ENCODE measurements around the gene TBC1D5.
"Not testable (repeated sequence)": the region's sequence is repeated elsewhere in the genome, so short reads cannot be mapped to it uniquely, and the experiment has no call there.

TBC1D5 gene

GRCh38 chr3:17354341-17354740, 388.1 kb downstream of the TBC1D5 start:
- DNase-seq (ENCODE audit: low spot score) = no peak

DNA sequence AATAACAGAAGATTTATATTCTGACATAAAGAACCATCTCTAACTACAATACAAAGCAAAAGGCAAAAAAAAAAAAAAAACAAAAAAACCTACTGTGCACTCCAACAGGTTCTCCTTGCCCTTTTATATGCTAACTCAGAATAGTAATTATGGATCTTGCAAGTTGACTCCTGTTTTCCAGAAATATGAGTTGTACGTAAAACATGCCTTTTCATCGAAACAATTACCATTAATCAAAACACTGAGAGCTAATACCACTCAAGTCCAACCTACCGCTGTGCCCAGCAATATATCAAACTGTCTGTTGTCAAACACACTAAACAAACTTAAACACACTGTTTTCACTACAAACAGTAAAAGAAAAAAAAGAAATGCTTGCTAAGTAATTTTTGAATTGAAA, 389.8 kb downstream of the TBC1D5 start:
- DNase-seq (ENCODE audit: low spot score) = no peak

- DNase-seq (ENCODE audit: low spot score) = not testable (repeated sequence)
Observed at GRCh38 chr3:17351193-17351592, 391.2 kb downstream of the TBC1D5 start.

DNA sequence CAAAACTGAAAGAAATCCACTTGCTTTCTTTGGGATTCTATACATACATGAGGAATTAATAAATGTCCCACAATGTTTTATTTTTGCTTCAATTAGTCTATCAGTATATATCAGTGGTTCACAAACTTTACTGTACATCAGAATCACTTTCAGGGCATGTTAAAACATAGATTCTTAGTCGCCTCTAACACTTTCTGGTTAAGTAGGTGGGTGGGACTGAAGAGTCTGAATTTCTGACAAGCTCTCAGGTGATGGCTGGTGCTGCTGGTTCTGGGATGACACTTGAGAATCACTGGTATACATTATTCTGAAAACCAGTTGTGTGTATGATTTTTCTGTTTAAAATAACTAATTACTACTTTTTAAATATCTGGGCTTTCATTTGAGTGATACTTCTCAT, 393.3 kb downstream of the TBC1D5 start:
- DNase-seq (ENCODE audit: low spot score) = no peak

DNA sequence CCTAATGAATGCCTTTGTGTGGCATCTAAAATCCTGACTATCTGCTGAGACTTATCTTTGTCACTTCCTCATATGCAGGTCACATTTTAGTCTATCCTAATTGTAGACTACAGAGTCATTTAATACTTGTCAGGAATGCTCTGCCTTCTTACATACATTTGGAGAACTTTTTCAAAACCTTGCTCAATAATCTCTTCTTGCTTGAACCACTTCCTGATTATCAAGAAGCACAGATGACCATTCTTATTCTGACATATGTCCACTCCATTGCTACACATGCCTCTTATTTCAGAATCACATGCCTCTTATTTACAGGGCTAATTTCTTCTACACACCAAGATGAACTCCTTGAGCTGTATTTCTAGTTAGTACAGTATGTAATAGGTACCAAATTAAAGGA, 400.3 kb downstream of the TBC1D5 start:
- DNase-seq (ENCODE audit: low spot score) = no peak

DNA sequence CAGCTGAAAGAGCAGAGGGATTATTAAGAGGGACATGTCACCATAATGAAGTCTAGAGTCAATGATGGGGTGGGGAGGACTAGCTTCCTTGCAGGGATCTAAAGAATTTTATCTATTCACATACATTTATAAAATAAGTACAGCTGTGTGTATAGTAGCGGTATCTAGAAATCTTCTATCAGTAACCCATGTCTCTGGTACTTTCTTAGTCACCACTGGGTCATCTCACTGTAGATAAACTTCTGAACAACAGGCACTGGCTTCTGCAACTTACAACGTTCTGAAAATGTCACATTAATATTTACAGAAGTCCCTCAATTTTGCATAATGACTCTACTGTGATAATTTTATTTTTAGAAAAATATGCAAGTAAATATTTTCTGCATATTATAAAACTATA, 401.7 kb downstream of the TBC1D5 start:
- DNase-seq (ENCODE audit: low spot score) = no peak

- DNase-seq (ENCODE audit: low spot score) = no peak
Observed at GRCh38 chr3:17340261-17340660, 402.2 kb downstream of the TBC1D5 start.

DNA sequence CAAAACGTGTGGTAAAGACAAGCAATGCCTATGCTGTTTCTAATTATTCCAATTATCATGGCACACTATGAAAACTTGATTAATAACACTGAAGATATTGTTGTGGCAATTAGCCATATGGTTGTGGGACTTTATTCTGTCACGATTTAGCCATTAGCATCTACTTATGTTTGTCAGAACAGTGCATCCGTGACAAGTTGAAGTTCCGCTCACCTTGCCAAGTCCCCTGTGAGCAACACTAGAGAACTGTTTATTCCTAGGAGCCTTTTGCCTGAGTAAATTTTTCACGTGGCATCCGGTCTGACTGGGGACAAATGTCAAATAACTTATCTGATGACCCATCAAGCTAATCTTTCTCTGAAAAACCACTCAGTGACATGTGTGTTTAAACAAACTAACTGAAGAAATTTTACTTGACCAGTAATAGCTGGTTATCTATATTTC, 403.3 kb downstream of the TBC1D5 start:
- DNase-seq (ENCODE audit: low spot score) = no peak

- DNase-seq (ENCODE audit: low spot score) = no peak
Observed at GRCh38 chr3:17336291-17336690, 406.1 kb downstream of the TBC1D5 start.

DNA sequence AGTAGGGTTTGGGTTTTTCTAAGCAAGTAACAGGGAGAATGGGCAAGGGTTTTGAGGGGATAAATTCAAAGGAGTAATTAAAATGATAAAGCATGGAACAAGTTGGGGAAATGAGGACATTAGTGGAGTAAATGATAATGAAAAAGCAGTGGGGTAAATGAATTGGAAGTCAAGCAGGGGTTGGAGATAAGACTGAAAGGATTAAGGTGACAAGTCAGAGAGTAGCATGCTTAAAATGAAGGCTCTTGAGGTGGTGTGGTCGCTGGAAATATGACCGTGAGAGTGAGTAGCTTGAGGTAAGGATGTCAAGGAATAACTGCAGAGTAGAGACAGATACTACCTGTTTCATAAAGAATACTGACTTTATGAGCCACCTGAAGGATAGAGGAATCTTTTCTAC, 408.5 kb downstream of the TBC1D5 start:
- no peak for DNase-seq (ENCODE audit: low spot score)

GRCh38 chr3:17333446-17333845, 409.0 kb downstream of the TBC1D5 start:
- DNase-seq (ENCODE audit: low spot score) = no peak

GRCh38 chr3:17330660-17331059, 411.8 kb downstream of the TBC1D5 start:
- no peak for DNase-seq (ENCODE audit: low spot score)

- DNase-seq (ENCODE audit: low spot score) = no peak
Observed at GRCh38 chr3:17329927-17330326, 412.5 kb downstream of the TBC1D5 start.

DNA sequence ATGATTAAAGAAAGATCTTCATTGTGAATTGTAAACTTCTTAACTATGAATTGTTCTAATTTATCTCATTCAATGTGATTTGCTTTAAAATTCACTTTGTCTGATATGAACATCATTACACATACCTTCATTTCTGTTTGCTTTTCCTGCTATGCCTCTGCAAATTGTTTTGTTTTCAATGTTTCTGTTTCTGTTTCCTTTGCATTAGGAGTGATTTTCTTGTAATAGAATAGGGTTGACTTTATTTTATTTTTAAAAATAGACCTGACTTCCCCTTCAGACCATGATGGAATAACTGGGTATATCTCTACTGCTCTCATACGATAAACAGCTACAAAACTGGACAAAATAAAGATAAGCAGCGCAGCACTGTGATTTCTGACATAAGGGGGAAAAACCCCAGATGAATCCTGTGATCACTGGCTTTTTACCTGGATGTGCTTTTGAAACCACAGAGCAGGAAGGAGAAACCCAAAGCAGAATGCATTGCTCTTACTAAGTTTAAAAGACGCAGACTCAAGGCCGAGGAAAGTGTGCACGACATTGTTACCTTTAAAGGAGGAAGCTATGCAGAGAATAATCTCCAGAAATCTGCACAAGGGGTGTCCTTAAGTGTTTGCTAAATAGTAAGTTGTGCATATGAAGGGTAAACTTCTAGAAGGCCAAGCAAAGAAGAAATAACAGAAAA, 420.2 kb downstream of the TBC1D5 start:
- DNase-seq (ENCODE audit: low spot score) = no peak

DNA sequence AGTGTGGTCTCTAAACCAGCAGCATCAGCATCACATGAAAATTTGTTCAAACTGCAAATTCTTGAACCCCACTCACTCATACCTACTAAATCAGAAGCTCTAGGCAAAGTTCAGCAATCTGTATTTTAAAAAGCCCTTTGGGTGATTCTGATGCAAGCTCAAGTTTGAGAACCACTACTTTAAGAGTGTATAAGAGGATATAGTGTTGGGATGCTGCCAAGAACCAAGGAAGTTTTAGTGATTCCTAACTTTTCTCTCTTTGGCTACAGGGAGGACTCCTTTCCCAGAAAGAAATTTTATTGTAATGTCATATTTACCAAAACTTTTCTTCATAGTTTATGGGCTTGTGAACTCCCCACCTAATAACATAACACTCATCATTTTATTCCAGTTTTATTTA, 422.2 kb downstream of the TBC1D5 start:
- no peak for DNase-seq (ENCODE audit: low spot score)

DNA sequence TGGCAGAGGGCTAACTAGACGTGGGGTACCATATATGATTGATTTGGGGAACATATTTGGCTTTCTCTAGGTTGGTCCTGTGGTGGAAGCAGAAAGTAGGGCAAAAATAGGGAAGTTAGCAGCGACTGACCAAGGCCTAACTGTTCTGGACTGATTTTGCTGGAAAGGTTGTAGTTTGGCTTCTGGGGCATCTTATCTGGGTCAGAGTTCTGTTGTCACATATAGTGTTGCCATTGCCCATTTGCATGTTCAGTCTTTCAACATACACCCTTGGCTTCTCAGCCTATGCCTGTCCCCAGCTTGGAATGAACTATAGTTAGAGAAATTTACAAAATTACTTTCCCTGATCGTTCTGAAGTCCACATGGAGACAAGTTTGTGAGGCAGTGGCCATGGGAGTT, 426.5 kb downstream of the TBC1D5 start:
- DNase-seq (ENCODE audit: low spot score) = no peak

DNA sequence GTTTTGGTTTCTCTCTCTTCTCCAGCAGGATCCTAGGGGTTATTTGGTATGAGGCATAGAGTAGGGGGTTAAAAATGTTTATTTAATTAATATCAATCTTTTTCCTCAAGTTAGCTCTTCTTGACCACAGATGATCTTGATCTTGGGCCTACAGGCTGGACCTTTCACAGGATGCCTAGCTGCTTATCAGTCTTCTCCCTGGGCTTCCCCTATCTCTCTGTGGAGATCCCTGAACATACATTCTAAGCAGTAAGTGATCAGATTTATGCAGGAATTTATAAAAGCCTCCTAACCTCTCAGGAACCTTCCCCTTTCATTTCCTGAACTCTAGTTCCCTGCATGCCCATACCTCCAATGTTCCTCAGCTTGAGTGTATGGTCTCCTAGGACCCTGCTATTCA, 428.3 kb downstream of the TBC1D5 start:
- no peak for DNase-seq (ENCODE audit: low spot score)

- DNase-seq (ENCODE audit: low spot score) = no peak
Observed at GRCh38 chr3:17313746-17314145, 428.7 kb downstream of the TBC1D5 start.

- DNase-seq (ENCODE audit: low spot score) = no peak
Observed at GRCh38 chr3:17310983-17311382, 431.4 kb downstream of the TBC1D5 start.

GRCh38 chr3:17307887-17308286, 434.5 kb downstream of the TBC1D5 start:
- no peak for DNase-seq (ENCODE audit: low spot score)

GRCh38 chr3:17307482-17307881, 434.9 kb downstream of the TBC1D5 start:
- DNase-seq (ENCODE audit: low spot score) = no peak

GRCh38 chr3:17304969-17305368, 437.5 kb downstream of the TBC1D5 start:
- DNase-seq (ENCODE audit: low spot score) = no peak

DNA sequence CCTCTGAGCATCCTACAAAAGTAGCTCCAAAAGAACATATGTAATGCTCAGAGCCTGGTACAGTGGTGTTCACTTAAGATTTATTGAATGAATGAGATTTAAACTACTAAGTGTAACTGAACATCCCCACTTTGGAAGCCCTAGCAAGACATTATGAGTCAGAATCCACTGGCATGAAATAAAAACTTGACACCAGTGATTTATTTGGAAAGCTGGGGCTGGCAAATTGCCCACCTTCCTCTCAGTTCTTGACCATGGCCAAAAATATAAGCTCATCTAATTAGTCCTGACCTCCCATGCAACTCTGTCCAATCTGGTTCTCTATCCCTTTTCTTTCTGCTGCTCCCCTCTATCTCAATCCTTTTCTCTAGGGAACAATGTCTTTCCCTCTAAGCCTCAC, 439.7 kb downstream of the TBC1D5 start:
- no peak for DNase-seq (ENCODE audit: low spot score)

GRCh38 chr3:17302170-17302569, 440.3 kb downstream of the TBC1D5 start:
- no peak for DNase-seq (ENCODE audit: low spot score)

DNA sequence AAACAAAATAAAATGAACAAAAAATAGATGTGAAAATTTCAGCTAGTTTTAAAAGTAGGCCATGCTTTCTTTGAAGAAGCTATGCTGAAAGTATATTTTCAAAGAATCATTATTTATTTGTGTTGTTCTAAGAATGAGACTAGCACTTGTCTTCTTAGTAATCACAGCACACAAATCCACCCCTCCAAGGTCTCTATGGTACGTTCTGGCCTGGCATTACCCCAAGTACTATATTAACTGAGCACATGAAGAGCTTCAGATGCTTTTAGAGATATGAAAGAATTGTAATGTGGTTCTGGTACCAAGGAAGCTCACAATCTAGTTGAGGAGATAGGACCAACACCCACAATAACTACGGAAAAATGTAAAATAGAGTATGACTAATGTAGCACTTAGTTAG, 441.2 kb downstream of the TBC1D5 start:
- DNase-seq (ENCODE audit: low spot score) = no peak
